Measurements from ENCODE around the gene PI4KB. TPM values are rescaled to one million over a fixed set of nuclear protein-coding genes. Genes with fewer than 3 reads are reported as not detected.

The PI4KB gene
- total RNA-seq, 1 donor from 2014 or later = 34.7 TPM

DNA sequence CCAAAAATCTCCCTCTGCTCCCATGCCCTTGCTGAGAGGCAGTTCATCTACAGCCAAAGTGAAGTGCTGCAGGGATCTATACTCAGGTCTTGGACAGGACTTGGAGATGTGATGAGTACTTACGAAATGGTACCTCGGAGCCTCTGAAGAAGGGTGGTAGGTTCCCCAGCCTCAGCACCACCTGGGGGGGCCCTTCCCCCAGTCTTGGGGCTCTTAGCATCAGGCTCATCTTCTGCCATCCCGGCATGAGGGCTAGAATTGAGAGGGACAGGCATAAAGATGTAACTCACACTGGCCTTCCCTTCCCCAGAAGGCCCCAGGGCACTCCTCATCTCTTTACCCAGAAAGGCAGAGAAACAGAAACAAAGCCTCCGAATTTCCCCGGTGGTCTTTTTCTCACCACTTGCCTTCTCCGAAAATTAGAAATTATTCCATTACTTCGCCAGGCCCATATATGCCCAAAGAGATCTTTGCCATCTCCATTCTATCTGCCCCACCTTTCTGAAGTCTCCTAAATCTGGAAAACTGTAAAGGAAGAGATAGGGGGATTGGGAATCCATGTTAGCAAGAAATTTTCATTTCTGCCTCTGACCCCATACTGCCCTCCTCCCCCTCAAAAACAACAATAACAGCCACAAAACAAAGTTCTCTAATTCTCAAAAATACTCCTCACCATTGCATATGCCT lies 19.0 kb upstream of the PI4KB start:
- ATAC-seq = no peak

DNA sequence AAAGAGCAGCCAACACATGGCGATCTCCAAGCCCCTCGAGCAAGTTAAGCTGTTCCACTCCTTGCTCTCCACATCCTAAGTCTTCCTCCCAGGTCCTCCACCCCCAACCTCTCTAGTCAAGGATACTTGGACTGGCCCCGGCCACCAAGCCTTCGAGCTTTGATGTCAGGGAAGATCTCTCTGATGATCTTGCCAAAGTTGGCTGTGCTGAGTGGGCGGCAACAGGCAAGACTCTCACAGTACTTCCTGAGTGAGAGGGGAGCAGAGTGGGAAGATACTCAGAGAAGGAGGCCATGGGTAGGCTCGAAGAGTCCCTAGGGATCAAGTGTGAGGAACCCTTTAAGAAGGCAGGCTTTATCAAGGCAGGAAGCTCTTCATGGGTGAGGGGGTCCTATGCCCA lies 17.1 kb upstream of the PI4KB start:
- no peak for ATAC-seq

DNA sequence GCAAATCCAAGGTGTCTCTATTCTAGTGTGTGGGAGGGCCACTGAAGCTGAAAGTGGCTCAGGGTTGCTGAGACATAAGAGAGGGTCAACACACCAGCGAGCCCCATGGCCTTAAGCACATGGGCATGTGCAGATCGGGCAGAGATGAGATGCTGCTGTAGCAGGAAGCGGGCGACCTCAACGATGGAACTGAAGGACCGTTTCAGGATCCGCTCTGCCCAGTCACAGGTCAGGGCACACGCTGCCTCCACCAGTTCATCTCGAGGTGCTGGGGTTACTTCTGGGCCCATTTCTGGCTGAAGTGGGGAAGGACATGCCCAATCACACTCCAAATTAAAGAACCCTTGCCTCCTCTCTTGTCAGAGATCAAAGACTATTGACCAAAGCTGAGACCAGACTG lies 16.4 kb upstream of the PI4KB start:
- no peak for ATAC-seq

DNA sequence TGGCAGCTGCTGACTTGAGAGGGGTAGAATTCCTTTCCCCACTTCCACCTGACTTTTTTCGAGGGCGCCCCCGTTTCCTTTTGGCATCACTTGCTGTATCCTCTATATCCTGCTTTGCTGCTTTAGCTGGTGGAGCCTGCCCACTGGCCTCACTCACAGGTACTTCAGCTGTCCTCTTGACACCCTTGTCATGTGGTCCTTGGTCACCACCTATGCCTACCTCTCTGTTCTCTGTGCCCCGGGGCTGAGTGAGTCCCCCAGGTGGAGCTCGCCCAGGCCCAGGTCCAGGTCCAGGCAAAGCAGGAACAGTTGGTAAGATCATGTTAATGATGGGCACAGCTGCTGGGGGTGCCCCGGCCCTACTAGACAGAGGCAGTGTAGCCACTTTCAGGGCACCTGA lies 15.4 kb upstream of the PI4KB start:
- no peak for ATAC-seq

DNA sequence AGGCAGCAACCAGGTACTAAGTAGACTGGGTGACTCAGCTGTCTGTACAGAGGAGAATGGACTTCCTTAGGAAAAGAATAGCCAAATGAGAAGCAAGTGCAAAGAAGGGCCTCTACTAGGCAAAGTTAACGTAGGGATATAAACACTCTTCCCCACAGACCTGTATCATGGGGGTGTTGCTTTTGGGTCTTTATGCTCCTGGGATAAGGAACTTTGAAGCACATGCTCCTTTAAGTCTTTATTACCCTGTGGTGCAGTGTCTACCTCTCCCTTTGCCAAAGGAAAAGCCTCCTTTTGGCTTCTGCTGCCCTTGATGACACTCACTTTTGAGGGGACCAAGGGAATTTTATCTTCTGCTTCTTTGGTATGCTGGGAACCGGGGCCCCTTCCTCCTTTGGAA lies 14.8 kb upstream of the PI4KB start:
- no peak for ATAC-seq

DNA sequence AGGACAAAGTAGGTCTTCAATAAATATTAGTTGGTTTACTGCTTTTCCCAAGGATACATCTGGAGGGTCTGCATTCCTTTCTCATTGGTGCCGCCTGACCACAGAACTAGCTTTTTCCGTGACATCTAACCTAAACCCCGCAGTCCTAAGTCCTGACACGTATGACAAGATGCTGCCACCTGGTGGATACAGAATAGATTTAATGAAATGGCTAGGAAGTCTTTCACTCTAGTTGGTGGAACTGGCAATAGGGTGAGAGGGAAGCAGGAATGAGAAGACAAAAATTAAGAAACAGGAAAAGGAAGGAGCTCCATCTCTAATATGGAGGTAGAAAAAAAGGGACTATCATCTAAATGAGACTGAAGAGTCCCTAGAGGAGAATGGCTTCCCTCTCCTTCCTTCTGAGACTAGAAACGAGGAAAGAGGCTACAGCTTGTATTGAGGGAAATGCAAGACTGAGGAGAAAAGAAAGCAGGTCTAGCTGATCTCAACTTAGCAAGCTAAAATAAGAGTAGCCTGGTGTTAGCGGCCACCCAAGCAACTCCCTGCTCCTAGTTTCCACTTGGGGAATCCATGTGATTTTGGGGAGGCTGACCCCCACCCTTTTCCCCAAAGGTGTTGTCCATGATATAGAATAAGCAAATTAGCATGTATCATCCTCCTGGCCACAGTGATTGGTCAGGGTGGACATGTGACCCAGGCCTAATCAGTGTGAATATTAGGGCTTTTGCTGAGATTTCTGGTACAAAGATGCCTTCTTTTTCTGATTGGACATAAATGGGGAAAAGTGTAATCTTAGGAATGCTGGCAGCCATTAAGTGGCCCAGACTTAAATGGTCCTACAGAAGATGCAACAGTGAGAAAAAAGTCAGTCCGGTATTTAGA lies 13.9 kb upstream of the PI4KB start:
- peak; percentile 70 for ATAC-seq

DNA sequence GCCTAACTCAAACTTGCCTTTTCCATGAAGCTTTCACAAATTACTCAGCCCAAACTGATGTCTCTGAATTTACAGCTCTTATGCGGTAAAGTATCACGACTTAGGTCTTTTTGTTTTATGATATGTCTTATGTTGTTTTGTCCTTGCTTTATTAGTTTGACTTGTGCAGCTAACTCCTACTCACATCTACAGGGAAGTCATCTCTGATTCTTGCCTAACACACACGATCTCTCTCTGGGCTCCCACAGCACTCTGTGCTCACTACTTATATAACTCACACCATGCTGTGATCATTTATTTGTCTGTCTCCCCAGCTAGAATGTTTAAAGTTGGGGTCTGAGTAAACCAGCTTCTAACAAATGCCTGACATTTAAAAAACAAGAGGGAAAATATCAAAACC lies 9.3 kb upstream of the PI4KB start:
- ATAC-seq = peak; percentile 26

DNA sequence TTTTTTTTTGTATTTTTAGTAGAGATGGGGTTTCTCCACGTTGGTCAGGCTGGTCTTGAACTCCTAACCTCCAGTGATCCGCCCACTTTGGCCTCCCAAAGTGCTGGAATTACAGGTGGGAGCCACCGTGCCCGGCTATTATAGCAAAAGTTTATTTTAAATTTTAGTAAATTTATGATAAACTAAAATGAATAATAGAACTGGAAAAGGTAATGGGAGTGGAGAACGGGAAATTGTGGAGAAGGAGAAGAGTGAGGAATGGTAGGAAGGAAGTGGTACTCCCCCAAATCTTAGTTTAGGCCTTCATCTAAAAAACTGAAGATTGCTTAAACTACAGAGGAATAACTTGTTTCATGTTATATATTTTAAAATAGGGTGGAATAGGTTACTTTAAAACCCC lies 7.6 kb upstream of the PI4KB start:
- ATAC-seq = no peak

DNA sequence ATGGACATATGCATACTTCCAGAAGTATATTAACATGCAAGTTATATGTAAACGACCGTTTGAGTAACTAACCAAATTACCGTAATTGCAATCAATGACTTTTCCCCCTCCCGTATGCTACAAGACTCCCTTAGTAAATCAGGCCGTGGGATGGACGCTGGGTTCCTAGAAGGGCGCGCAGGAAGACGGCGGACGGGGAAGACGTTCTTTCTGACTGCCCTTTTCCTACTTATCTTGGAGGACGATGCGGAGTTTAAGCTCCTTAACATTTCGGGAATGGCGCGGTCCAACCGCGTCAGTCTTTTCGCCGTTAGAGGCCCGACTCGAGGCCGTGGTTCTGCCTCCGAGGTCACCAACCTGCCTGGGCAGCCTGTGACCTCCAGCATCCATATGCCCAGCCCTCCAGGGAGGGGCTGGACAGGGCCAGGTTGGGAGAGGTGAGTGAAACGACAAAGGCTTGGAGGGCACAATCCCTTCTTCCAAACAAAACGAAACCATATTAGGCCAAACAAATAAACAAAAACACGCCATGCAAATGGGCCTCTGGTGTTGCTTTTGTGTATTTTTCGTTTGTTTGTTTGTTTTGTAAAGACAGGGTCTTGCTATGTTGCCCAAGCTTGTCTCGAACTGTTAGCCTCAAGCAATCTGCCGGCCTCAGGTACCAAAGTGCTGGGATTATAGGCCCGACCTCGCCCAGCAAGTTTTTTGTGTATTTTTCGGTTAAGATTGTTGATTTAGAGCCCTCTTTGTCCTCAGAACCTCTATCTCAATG lies 873 bp upstream of the PI4KB start:
- ATAC-seq = peak; percentile 13

DNA sequence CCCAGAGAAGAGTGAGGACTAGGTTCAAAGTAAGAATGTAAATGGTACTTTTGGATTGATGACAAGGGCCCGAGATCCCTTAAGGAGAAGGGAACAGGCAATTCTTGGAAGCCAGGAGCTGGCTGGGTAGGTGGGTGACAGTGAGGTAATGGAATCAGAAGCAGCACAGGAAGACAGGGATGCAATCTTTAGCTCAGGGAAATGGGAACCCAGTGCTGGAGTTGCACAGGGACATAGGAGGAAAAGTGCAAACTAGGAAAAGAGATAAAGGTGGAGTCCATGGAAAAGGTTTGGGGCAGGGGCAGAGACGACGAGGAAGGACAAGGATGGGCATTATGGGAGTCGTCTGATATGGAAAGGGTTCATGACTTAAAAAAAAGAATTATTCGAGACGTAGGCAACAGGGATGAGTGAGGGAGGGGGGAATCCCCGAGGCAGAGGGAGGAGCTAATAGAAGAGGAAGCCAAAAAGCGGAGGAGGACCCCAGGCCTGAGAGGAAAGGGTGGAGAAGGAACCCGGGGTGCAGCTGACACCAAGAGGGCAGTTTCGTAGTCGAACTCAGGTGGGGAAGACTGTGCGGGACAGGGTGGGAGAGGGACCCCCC lies 495 bp downstream of the PI4KB start:
- ATAC-seq = peak; percentile 68

DNA sequence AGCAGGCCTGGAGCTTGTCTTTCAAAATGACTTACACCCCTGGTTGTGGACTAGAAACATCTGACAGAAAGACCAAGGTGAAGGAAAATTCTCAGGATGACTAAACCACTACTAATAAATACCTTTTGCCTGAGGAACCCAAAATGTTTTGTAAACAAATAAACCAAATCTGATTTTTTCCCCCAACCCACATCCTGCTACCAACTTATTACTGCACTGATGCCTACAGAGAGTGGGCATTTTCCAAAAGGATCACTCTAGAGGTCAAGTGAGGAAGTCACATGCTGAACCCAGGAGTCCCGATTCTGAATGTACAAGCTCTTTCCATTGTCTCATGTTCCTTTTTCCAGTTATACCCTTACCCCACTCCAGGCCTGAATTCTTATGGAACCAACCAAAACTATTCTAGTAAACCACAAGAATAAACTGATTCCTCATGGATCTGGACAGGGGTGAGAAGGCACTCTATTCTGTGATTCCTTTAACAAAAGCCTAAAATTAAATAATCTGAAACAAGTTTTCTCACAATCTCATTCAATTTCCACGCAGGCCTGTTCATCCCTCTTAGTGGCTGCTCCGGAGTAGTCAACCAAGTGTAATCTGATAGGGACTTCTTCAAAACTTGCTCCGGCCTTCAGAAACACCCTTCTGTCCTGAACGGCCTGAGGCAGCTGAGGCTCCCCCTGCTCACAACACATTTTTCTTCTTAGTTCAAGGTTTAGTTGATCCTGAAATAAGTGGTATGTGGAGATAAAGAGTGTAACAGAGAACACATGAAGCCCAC lies 1.4 kb downstream of the PI4KB start:
- no peak for ATAC-seq

DNA sequence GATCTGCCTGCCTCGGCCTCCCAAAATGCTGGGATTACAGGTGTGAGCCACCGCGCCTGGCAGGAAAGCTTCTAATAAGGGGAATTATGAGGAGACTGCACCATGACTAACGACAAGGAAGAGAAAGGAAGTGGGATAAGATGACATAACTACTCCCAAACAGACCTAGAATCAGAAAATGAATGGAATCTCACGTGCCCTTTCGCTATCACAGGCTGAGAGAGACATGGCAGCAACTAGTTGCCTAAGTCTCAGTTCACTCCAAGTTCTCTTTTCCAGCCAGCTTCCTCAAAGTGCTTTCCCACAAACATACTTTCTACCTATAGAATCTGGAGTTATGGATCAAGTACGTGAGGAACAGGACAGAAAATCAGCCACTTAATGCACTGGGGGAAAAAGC lies 2.0 kb downstream of the PI4KB start:
- ATAC-seq = no peak

DNA sequence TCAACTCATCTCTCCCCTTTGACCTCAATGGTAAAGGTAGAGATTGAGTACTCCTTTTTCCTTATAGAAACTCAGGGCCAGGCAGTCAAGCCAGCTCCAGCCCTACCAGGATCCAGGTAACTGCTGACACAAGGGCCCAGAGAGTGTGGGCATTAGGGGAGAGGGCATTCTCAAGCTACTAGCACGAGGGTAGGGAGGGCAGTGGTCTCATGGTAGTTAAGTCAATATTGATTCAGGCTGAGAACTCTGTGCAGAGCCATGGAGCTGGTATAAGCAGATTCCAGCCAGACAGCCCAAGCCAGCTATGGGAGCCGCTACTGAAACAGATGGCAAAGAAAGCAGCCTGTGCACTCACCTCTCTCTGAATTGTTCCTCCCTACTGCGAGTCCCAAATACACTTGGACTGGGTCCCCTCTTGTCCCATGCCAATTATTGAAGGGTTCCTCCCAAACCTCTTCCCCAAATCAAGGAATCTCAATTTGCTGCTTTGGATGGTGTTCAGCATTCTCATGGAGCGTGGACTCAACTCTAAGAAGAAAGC lies 2.8 kb downstream of the PI4KB start:
- no peak for ATAC-seq

DNA sequence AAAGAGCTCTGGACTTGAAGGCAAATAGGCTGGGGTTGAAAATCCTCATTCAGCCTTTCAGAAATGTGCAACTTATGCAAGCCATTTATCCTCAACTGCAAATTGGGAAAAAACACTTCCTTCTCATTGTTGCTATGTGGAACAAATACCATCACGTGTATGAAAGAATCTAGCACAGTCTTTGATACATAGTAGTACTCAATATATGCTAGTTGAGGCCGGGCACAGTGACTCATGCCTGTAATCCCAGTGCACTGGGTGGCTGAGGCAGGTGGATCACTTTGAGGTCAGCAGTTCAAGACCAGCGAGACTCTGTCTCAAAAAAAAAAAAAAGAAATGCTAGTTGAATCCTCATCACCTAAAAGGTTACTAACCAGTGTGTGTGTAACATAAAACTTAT lies 8.2 kb downstream of the PI4KB start:
- peak; percentile 78 for ATAC-seq

DNA sequence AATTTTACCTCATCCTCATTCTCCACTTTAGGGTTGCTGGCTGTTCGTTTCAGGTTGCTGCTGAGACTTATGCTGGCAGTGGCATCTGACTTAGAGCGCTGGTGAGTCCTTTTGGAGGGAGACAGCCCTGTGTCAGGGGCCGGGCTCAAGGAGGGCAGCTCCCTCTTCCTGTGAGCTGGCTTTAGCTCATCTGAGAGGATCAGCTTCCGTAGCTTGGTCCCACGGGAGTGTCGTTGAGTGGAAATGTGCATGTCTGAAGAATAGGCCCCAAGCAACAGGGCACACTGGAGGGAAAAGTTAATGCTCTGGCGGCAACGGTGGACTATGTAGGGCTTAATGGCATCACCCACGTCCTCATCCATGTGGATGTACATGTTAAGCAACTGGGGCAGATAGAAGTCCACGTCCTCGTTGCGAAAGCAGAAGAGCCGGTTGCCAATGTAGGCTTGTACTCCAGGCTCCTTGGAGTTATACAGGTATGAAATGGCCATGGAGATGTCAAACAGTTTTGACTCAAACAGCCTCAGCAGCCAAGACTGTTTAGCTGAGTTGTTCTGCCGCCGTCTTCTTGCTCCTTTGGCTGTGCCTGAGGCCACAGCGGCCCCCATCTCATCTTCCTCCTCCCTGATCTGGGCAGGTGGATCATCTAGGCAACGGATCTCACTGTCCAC lies 11.5 kb downstream of the PI4KB start:
- ATAC-seq = no peak

DNA sequence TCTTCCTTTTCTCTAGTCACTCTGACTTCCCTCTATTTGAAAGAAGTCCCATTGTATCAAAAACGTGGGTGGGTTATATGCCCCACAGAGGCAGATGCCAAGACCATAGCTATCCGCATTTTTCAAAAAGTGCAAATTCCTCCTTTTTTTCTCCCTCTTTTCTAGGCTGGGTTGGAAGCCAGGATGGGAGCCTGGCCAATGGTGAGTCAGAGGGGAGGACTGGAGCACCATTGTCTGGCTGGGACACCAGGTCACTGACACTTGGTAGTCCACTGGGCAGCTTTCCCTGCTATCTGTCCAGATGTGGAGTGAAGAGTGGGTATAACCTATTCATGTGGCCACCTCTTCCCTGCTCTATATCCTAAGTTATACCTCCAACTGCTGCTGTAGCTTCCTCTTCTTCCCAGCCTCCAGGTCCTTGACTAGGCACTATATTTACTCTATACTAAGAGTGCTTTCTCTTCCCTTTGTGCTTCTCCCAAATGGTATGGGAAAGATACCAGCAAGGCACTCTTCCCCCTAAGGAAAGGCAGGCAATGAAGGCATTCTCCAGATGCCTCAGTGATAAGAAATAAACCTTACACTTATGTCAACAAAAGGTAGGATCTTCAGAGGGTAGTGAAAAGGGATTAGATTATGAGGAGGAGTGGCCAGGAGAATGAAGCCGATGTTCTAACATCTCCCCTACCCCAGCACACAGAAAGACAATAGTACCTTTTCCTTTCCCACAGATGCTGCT lies 12.9 kb downstream of the PI4KB start:
- no peak for ATAC-seq

DNA sequence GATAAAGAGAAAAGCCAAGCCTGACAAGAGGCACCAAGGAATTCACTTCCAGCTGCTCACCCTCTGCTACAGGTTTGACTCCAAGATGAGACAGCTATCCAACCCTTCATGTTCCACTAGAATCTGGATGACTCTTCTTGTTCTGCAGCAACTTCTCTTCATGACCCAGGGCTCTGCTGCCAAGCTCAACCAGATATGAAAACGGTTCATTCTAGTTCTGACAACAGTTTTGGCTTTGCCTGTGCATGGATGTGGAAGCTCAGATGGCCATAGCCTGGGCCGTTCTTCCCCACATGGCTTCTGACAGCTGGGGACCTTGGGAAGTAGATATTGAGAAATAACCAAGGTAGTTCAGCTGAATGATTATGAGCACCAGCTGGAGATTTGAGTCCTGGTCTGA lies 13.7 kb downstream of the PI4KB start:
- no peak for ATAC-seq

DNA sequence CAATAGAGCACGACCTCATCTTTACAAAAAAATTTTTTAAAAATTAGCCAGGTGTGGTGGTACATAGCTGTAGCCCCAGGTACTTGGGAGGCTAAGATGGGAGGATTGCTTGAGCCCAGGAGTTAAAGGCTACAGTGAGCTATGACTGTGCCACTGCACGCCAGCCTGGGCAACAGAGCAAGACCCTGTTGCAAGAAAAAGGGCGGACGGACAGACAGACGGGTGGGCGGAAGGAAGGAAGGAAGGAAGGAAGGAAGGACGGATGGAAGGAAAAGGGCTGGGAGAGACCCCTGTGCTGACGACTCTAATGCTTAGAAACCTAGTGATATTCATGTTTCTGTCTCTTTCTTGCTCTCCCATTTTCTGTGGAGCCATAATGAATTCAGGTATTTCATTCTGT lies 14.4 kb downstream of the PI4KB start:
- ATAC-seq = no peak

DNA sequence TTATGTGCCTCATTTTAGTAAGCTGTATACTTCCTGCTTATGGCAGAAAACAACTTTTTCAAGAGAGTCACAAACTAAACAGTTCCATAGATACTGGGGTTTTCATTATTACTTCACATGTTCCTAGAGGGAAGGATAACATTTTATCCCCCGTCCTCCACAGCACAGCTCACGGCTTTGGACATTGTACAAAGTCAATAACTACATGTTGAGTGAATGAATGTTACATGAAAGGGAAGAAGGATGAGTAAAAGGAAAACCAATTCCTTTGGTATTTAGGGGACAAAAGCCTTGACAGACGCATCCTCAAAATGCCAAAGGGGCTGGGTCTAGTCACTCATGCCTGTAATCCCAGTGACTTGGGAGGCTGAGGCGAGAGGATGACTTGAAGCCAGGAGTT lies 14.8 kb downstream of the PI4KB start:
- no peak for ATAC-seq

DNA sequence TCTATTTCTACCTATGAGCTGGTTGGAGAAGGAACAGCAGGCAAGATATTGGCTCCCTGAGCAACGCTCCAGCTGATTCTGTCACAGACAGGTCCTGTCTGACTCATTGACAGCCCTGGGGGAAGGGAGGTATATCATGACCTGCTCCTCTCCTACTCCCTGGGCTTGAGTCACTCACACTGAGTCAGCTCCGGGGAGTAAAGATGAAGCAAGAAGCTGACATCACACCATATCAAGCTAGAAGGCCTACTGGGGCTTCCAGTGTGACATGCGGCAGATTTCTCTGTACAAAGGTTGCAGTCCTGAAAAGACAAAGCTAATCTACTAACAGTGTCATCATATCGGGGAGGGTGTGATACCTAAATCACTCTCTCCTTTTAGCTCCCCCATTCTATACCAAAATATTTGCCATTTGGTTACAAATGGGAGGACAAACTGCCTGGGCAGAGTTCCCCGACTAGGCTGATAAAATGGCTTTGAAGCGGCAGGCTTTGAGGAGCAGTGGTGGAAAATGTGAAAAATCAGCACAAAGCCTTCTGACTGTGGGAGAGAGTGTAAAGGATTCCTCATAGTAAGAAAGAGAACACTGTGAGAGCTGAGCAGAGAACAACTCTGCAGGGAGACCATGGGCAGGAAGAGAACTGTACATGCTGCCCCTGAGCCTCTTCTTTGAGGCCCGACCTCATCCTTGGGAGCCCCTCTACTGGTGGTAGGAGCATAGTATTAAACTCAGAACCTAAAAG lies 15.5 kb downstream of the PI4KB start:
- peak; percentile 99 for ATAC-seq
